Prostate gland (tissue), 2 donors: Measurements from ENCODE around the gene ACOX3. TPM values are rescaled to one million over a fixed set of nuclear protein-coding genes. Genes with fewer than 3 reads are reported as not detected.

ENCODE experiments used
- DNase-seq: peaks from one replicate; pipeline ENCODE4 v3.0.0-alpha.2; 2019; ENCODE audit warnings: low spot score
- H3K27ac ChIP-seq, 2 donors: fragments of 200-600 bp; sonication (generic); 2 replicates each; pipeline ENCODE4 v1.5.1; 2017 to 2019
- H3K27me3 ChIP-seq: fragments of 200-600 bp; sonication (generic); replicated peaks from 2 replicates; pipeline ENCODE4 v1.5.1; 2019; ENCODE audit not compliant: insufficient read depth
- H3K36me3 ChIP-seq, 2 donors: fragments of 200-600 bp; sonication (generic); 1 replicate in 1 of 2; 2 replicates in 1 of 2; pipeline versions ENCODE4 v1.5.1 to v1.8.1; 2017 to 2019
- H3K4me1 ChIP-seq: fragments of 200-600 bp; sonication (generic); replicated peaks from 2 replicates; pipeline ENCODE4 v1.5.1; 2019
- H3K4me3 ChIP-seq, 2 donors: fragments of 200-600 bp; sonication (generic); 2 replicates each; pipeline ENCODE4 v1.5.1; 2017 to 2019
- H3K9me3 ChIP-seq: fragments of 200-600 bp; sonication (generic); 2 replicates; pipeline ENCODE4 v1.5.1; 2017
- POLR2A ChIP-seq: fragments of 450-650 bp; IDR thresholded peaks from one replicate; pipeline ENCODE4 v1.6.1; 2016; ENCODE audit warnings: antibody characterized with exemption, mild to moderate bottlenecking
- POLR2AphosphoS5 ChIP-seq: sonication (generic); formaldehyde crosslinking; IDR thresholded peaks from one replicate; pipeline ENCODE4 v1.6.1; 2017; ENCODE audit warnings: antibody characterized with exemption
- WGBS: methylation state at CpG from one replicate; pipeline ENCODE4 v1.1.5; 2018; 5-methylcytosine and 5-hydroxymethylcytosine counted together
- intact Hi-C: fragments of 100-400 bp; cut with DNase I; formaldehyde crosslinking; loops from one replicate; pipeline ENCODE4 v1.14.2; 2022
- total RNA-seq, 2 donors: library from RNA; depleted of rRNA; stranded (reverse); fragments of >200 nt; gene quantifications; one replicate each; pipeline ENCODE4 v1.1.0, GENCODE V29; 2016
- TF ChIP-seq, protein P1 (sequence below), 4 experiments: fragments of 200-600 bp in 2 of 4; fragments of 450-650 bp in 2 of 4; sonication (generic) in 2 of 4; IDR thresholded peaks; 1 replicate in 3 of 4; 2 replicates in 1 of 4; pipeline ENCODE4 v1.5.1; 2016 to 2019; ENCODE audit warnings: antibody characterized with exemption in 4 of 4, mild to moderate bottlenecking in 2 of 4, moderate library complexity in 2 of 4

ACOX3 gene
- total RNA-seq, 2 donors from 2014 or later, result 65.7 to 75.4 TPM

DNA sequence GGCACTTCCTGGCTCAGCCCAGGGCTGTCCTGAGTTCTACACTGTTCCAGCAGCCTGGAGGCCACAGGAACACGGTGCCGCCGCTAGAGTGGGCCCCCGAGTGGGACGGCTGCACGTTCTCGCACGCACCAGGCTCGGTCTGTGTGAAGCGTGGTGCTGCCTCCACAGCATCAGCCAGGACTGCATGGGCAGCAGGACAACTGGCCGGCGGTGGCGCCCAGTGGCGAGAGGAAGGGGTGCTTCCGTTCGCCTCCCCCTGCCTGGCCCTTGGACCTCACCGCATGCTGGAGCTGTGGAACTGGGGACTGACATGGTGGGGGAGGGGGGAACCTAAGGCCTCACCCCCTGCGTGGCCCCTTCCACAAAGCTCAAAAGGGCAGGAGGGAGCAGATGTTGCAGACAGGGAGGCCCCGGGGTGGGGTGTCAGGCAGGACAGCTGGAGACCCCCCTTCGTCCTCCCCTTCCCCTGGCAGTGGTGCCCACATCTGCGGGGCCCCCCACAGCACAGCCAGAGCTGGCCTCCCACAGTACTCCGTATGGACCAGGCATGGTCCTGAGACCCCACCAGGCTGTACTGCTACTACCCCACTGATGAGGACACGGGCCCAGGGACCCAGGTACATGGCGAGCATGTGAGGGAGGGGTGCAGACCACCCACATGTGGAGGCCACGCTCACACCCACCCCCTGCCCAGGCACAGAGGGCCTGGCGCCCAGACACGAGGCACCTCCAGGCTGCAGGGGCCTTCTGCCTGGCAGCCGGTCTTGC lies 58.5 kb downstream of the ACOX3 start:
- Histone ChIP-seq H3K27ac (no peak overlapping the region), H3K9me3 (no peaks in the 10 kb centered on the region), H3K4me1 (no peaks in the 10 kb centered on the region), H3K36me3 (peaks cover 0 to 8% of the 10 kb centered on the region in 2 donors), H3K4me3 (no peak overlapping the region), H3K27me3 (no peaks in the 10 kb centered on the region)
- TF ChIP-seq POLR2AphosphoS5 (no peak), POLR2A (no peak)
- TF ChIP-seq, protein P1, sequence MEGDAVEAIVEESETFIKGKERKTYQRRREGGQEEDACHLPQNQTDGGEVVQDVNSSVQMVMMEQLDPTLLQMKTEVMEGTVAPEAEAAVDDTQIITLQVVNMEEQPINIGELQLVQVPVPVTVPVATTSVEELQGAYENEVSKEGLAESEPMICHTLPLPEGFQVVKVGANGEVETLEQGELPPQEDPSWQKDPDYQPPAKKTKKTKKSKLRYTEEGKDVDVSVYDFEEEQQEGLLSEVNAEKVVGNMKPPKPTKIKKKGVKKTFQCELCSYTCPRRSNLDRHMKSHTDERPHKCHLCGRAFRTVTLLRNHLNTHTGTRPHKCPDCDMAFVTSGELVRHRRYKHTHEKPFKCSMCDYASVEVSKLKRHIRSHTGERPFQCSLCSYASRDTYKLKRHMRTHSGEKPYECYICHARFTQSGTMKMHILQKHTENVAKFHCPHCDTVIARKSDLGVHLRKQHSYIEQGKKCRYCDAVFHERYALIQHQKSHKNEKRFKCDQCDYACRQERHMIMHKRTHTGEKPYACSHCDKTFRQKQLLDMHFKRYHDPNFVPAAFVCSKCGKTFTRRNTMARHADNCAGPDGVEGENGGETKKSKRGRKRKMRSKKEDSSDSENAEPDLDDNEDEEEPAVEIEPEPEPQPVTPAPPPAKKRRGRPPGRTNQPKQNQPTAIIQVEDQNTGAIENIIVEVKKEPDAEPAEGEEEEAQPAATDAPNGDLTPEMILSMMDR (IDR thresholded peaks at IDR 0.05), result no peak
- intact Hi-C loops, result no loop called here
- WGBS, result 87% methylated on average over 16 of the region's 28 CpGs
- DNase-seq, result no peak

DNA sequence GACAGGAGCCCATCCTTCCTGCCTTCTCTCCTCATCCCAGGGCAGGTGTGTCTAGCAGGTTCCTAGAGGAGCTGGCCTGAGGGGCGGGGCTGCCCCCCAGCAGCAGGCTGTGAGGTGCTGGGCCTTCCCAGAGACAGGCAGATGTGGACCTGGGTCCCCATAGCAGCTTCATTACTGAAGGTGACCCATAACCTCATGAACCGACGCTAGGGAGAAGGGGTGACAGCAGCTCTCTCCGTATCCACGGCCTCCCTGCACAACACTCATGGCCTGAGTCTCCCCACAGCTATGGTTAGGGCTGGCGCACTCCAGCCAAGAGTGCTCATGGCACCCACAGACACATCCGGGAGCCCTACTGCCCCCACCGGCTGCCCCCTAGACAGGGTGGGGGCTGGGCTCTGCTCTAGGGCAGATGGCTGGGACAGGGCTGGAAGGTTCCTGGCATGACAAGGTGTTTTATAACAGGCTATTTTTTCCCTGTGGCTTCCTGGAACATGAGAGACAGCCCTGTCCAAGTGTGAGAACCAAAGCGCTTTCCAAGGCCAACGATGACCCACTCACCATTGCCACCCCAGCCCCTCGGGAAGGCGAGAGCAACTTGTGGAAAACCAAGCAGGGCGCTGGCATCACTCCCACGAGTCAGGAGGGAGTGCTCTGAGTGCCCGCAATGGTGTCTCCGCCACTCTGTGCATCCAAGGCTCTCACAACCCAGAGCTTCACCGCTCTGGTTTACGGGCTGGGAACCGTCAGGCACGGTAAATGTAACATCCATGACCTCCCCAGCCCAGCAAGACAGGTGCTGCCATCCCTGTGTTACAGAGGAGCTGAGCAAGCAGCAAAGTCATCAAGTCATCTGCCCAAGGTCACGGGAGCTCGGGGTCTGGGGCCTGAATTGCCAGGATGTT lies 59.8 kb downstream of the ACOX3 start:
- TF ChIP-seq, protein P1 (IDR thresholded peaks at IDR 0.05), result no peak
- TF ChIP-seq POLR2AphosphoS5 (no peak), POLR2A (no peak)
- no peak overlapping the region for H3K4me3 ChIP-seq
- peaks cover 0 to 8% of the 10 kb centered on the region in 2 donors for H3K36me3 ChIP-seq
- no peaks in the 10 kb centered on the region for H3K4me1 ChIP-seq
- no peak overlapping the region for H3K27ac ChIP-seq
- WGBS, result 93% methylated on average over 22 of the region's 22 CpGs
- H3K27me3 ChIP-seq, result no peaks in the 10 kb centered on the region
- no peaks in the 10 kb centered on the region for H3K9me3 ChIP-seq
- DNase-seq, result no peak
- intact Hi-C loops, result no loop called here

DNA sequence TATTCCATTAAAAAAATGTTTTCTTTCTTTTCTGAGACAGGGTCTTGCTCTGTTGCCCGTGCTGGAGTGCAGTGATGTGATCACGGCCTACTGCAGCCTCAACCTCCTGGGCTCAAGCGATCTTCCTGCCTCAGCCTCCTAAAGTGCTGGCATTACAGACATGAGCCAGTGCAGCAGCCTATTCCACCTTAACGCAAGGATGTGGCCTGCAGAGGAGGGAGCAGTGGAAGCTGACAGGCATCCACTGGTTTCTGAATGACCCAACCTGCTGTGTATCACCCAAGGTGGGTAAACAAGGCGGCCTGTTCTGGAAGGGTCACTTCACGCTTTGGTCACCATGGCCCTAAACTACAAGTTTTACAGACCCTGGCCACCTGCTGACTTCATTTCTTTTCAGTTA lies 60.8 kb downstream of the ACOX3 start:
- no peaks in the 10 kb centered on the region for H3K4me1 ChIP-seq
- TF ChIP-seq, protein P1 (IDR thresholded peaks at IDR 0.05), result no peak
- TF ChIP-seq POLR2AphosphoS5, result no peak
- TF ChIP-seq POLR2A, result no peak
- intact Hi-C loops, result no loop called here
- no peak for DNase-seq
- no peaks in the 10 kb centered on the region for H3K9me3 ChIP-seq
- WGBS, result 97% methylated on average over 6 of the region's 6 CpGs
- H3K36me3 ChIP-seq, result peaks cover 0 to 8% of the 10 kb centered on the region in 2 donors
- no peak overlapping the region for H3K4me3 ChIP-seq
- H3K27me3 ChIP-seq, result no peaks in the 10 kb centered on the region
- H3K27ac ChIP-seq, result no peak overlapping the region

DNA sequence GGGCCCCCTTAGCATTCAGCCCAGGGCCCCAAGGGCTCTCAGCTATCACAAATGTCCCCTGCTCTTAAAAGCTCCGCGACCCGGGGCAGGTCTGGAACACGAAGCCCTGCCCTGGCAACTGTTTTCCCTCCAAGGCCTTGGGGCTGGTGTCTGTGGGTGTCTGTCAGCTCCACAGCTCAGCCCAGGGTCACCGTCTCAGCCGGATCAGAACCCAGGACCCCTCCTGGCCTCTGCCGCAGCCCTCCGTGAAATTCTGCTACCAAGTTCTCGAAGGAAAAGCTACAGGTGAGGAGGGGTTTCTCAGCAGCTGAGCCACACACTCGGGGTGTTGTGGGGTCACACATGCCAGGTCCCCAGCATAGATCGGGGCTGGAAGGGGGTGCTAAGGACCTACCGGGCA lies 61.2 kb downstream of the ACOX3 start:
- TF ChIP-seq, protein P1 (IDR thresholded peaks at IDR 0.05), result no peak
- no peak for TF ChIP-seq POLR2A
- no peak for TF ChIP-seq POLR2AphosphoS5
- Histone ChIP-seq H3K4me3 (no peak overlapping the region), H3K36me3 (peaks cover 0 to 8% of the 10 kb centered on the region in 2 donors), H3K9me3 (no peaks in the 10 kb centered on the region), H3K27ac (no peak overlapping the region), H3K27me3 (no peaks in the 10 kb centered on the region), H3K4me1 (no peaks in the 10 kb centered on the region)
- intact Hi-C loops, result no loop called here
- no peak for DNase-seq
- 88% methylated on average over 12 of the region's 12 CpGs for WGBS
